Vagina (tissue), 2 donors: ENCODE results near the gene PLEKHA5.

Experiments used
- CTCF ChIP-seq, 3 experiments: fragments of 450-650 bp in 2 of 3; fragments of 200-600 bp in 1 of 3; sonication (generic) in 1 of 3; IDR thresholded peaks; one replicate each; pipeline ENCODE4 v1.5.1; 2017 to 2019; ENCODE audit warnings: antibody characterized with exemption in 3 of 3, mild to moderate bottlenecking in 2 of 3, moderate library complexity in 2 of 3
- POLR2A ChIP-seq, 2 donors: fragments of 450-650 bp; IDR thresholded peaks; one replicate each; pipeline ENCODE4 v1.6.1; 2017; ENCODE audit warnings: antibody characterized with exemption in 2 of 2, mild to moderate bottlenecking in 2 of 2, moderate library complexity in 2 of 2

- TF ChIP-seq POLR2A (IDR thresholded peaks at IDR 0.05) (no peak), CTCF (IDR thresholded peaks at IDR 0.05) (no peak)
Measured at GRCh38 chr12:19129122-19129485, 429 bp upstream of the PLEKHA5 start.
